Ovary (tissue), 9 donors: ENCODE measurements around the gene FCN2. TPM values are rescaled to one million over a fixed set of nuclear protein-coding genes. Genes with fewer than 3 reads are reported as not detected.
A peak's percentile ranks its signal among the peaks of the same experiment; 100 is the strongest.

Experiments
- DNase-seq, 5 donors: peaks; one replicate each; pipeline ENCODE4 v3.0.0-alpha.2; 2019 to 2020
- H3K27ac ChIP-seq, 2 donors: fragments of 200-600 bp; one replicate each; pipeline versions ENCODE4 v1.5.1 to v1.8.0; 2019 to 2022
- H3K27me3 ChIP-seq: fragments of 200-600 bp; one replicate; pipeline ENCODE4 v1.8.0; 2022
- H3K36me3 ChIP-seq: fragments of 200-600 bp; sonication (generic); one replicate; pipeline ENCODE4 v1.5.1; 2019
- H3K4me1 ChIP-seq: one replicate; pipeline ENCODE4 v1.8.1; 2013; ENCODE audit warnings: mild to moderate bottlenecking, moderate library complexity; ENCODE audit not compliant: insufficient read depth
- H3K4me3 ChIP-seq: fragments of 200-600 bp; sonication (generic); one replicate; pipeline ENCODE4 v1.5.1; 2017
- H3K9me3 ChIP-seq, 2 donors: fragments of 200-600 bp in 1 of 2; sonication (generic) in 1 of 2; one replicate each; pipeline versions ENCODE4 v1.5.1 to v1.8.1; 2013 to 2019; ENCODE audit warnings: mild to moderate bottlenecking in 1 of 2, moderate library complexity in 1 of 2
- CTCF ChIP-seq, 3 donors: fragments of 450-650 bp in 2 of 3; fragments of 200-600 bp in 1 of 3; IDR thresholded peaks; one replicate each; pipeline versions ENCODE4 v1.5.1 to v1.8.0; 2016 to 2022; ENCODE audit warnings: antibody characterized with exemption in 3 of 3, mild to moderate bottlenecking in 1 of 3
- EP300 ChIP-seq: sonication (generic); formaldehyde crosslinking; IDR thresholded peaks from one replicate; pipeline ENCODE4 v1.6.1; 2017; ENCODE audit warnings: antibody characterized with exemption
- POLR2A ChIP-seq: fragments of 450-650 bp; IDR thresholded peaks from one replicate; pipeline ENCODE4 v1.6.1; 2017; ENCODE audit warnings: antibody characterized with exemption, mild to moderate bottlenecking, moderate library complexity
- WGBS, 3 donors: extraction: QIAGEN DNeasy Blood & Tissue Kit in 1 of 3; methylation state at CpG; one replicate each; pipeline versions ENCODE4 v1.1.5 to v1.1.7; 2013 to 2017; 5-methylcytosine and 5-hydroxymethylcytosine counted together
- intact Hi-C, 4 donors: fragments of 100-400 bp; cut with DNase I; formaldehyde crosslinking; loops; one replicate each; pipeline versions ENCODE4 v1.11.0 to v1.15.1; 2022 to 2023
- polyA plus RNA-seq, 2 donors: library from polyadenylated mRNA; stranded (reverse); fragments of 200-250 nt in 1 of 2; fragments of 350-450 nt in 1 of 2; fragmentation: Illumina TruSeq in 1 of 2; extraction: RNeasy Lipid Tissue Mini Kit (QIAGEN cat#74804) in 1 of 2; gene quantifications; one replicate each; pipeline ENCODE4 v1.2.3, GENCODE V29; 2013 to 2014
- total RNA-seq, 7 donors: library from RNA; depleted of rRNA in 2 of 7; stranded (reverse); fragments of >200 nt in 2 of 7; fragmentation: NEBNext Ultra II Directional in 3 of 7; extraction: Animal tissue kit (Norgen Biotek cat#: 25700) in 3 of 7; gene quantifications; one replicate each; pipeline versions ENCODE4 v1.1.0 to v1.2.4, GENCODE V29; 2016 to 2023
- donor health status: DM: no; HTN: no; CAD: no; lungs with moderate emphysema.
- donor health status: DM: no; HTN: no; CAD: no.
- donor health status: Bipolar disorder and iron deficiency.
- donor health status: DM: yes; HTN: yes; CAD: no.
- donor health status: DM: no; HTN: no; CAD: no.
- donor health status: DM: yes; HTN: yes; CAD: no.

The FCN2 gene
- total and polyA plus RNA-seq, 9 donors = 0.23 to 1.1 (median 0.33) TPM; not detected in 4

- no peak overlapping the region for H3K4me3 ChIP-seq
- H3K27me3 ChIP-seq = no peaks in the 10 kb centered on the region
- H3K27ac ChIP-seq = no peak overlapping the region
- H3K36me3 ChIP-seq = no peaks in the 10 kb centered on the region
- H3K4me1 ChIP-seq = no peaks in the 10 kb centered on the region
- TF ChIP-seq EP300 = no peak
- TF ChIP-seq CTCF (IDR thresholded peaks at IDR 0.05) = no peak
- TF ChIP-seq POLR2A = no peak
- intact Hi-C loops = no loop called here
- H3K9me3 ChIP-seq = no peaks in the 10 kb centered on the region
- WGBS, 3 donors = 93 to 94% (median 93%) methylated on average over 14 of the region's 14 CpGs
- DNase-seq = no peak
Observed at GRCh38 chr9:134888603-134889190, 8.1 kb downstream of the FCN2 start.

- no peaks in the 10 kb centered on the region for H3K36me3 ChIP-seq
- no peaks in the 10 kb centered on the region for H3K27me3 ChIP-seq
- TF ChIP-seq CTCF (IDR thresholded peaks at IDR 0.05) = no peak
- no peak for TF ChIP-seq EP300
- TF ChIP-seq POLR2A = no peak
- peaks cover 4% of the 10 kb centered on the region for H3K4me1 ChIP-seq
- DNase-seq = peak in 1 of 5 donors; percentile 14
- no peak overlapping the region for H3K27ac ChIP-seq
- H3K9me3 ChIP-seq = no peaks in the 10 kb centered on the region
- no peak overlapping the region for H3K4me3 ChIP-seq
- WGBS, 3 donors = 93 to 96% (median 94%) methylated on average over 10 of the region's 10 CpGs
- intact Hi-C loops = no loop called here
Observed at GRCh38 chr9:134889386-134890154, 9.0 kb downstream of the FCN2 start.

- 76 to 79% (median 77%) methylated on average over 5 of the region's 5 CpGs for WGBS, 3 donors
- Histone ChIP-seq H3K36me3 (no peaks in the 10 kb centered on the region), H3K9me3 (no peaks in the 10 kb centered on the region), H3K4me3 (no peak overlapping the region), H3K27ac (no peak overlapping the region), H3K4me1 (peaks cover 7% of the 10 kb centered on the region), H3K27me3 (no peaks in the 10 kb centered on the region)
- intact Hi-C loops = no loop called here
- TF ChIP-seq CTCF (IDR thresholded peaks at IDR 0.05) = no peak
- TF ChIP-seq POLR2A = no peak
- no peak for TF ChIP-seq EP300
- no peak for DNase-seq
Observed at GRCh38 chr9:134890155-134890495, 9.5 kb downstream of the FCN2 start.

GRCh38 chr9:134891053-134891452 lies 10.4 kb downstream of the FCN2 start:
- WGBS, 3 donors = 91 to 97% (median 96%) methylated on average over 8 of the region's 8 CpGs
- H3K27ac ChIP-seq = no peak overlapping the region
- no peaks in the 10 kb centered on the region for H3K36me3 ChIP-seq
- intact Hi-C loops = no loop called here
- H3K27me3 ChIP-seq = no peaks in the 10 kb centered on the region
- TF ChIP-seq POLR2A (no peak), EP300 (no peak), CTCF (IDR thresholded peaks at IDR 0.05) (no peak)
- peaks cover 13% of the 10 kb centered on the region for H3K4me1 ChIP-seq
- no peak overlapping the region for H3K4me3 ChIP-seq
- H3K9me3 ChIP-seq = no peaks in the 10 kb centered on the region
- peak in 1 of 5 donors; percentile 8 for DNase-seq
